ENCODE results near the gene COMMD4. TPM values are rescaled to one million over a fixed set of nuclear protein-coding genes. Genes with fewer than 3 reads are reported as not detected.

The COMMD4 gene
- total RNA-seq, 2 experiments from 2014 or later: 10.8 to 12.1 TPM

GRCh38 chr15:75369897-75370581, 34.2 kb downstream of the COMMD4 start:
- H3K9me3 Mint-ChIP-seq: no peaks in the 10 kb centered on the region

GRCh38 chr15:75371486-75371885, 35.6 kb downstream of the COMMD4 start:
- Mint-ChIP-seq H3K9me3 (no peaks in the 10 kb centered on the region), H3K27me3 (no peaks in the 10 kb centered on the region), H3K27ac (no peak overlapping the region), H3K36me3 (ENCODE audit: low read depth) (peaks cover 71% of the 10 kb centered on the region), H3K4me1 (ENCODE audit: low read depth) (peaks cover 30% of the 10 kb centered on the region), H3K4me3 (no peak overlapping the region)
- CTCF ChIA-PET: no interaction called here
- TF ChIP-seq CTCF (IDR thresholded peaks at IDR 0.05): no peak
- Histone ChIP-seq H3K4me1 (ENCODE audit: insufficient read depth, low read length) (peaks cover 32% of the 10 kb centered on the region), H3K27ac (ENCODE audit: low read depth in 1 of 2, low read length in 2 of 2) (no peak overlapping the region), H3K4me3 (ENCODE audit: low read length) (no peak overlapping the region), H3K36me3 (ENCODE audit: insufficient read depth, low read length) (peaks cover 60% of the 10 kb centered on the region), H3K27me3 (ENCODE audit: control insufficient read depth in 1 of 2, insufficient read depth in 2 of 2, low read length in 2 of 2) (no peaks in the 10 kb centered on the region), H3K9me3 (ENCODE audit: control insufficient read depth in 1 of 2, insufficient read depth in 1 of 2, low read length in 2 of 2) (no peaks in the 10 kb centered on the region)
- no peak for ATAC-seq (ENCODE audit: poor library complexity)
- POLR2A ChIA-PET: interaction anchor here (0.6 to 5.2 kb wide), 3 partner anchors 24 to 453 kb away, joined by 3 to 246 read pairs (median 4); partner anchors contain the start of genes NEIL1 and SIN3A
- DNase-seq: no peak
- intact Hi-C loops (cut with DNase I, micrococcal nuclease): no loop called here

More at GRCh38 chr15:75369897-75370581, 34.2 kb downstream of the COMMD4 start:
- TF ChIP-seq CTCF (IDR thresholded peaks at IDR 0.05): no peak
- POLR2A ChIA-PET: interaction anchor here (2.8 to 5.2 kb wide), 6 partner anchors 10 to 277 kb away, joined by 18 to 246 read pairs (median 82); partner anchors contain the start of genes IMP3, NEIL1, SIN3A and SNUPN
- intact Hi-C loops (cut with DNase I, micrococcal nuclease): loop anchor here (5.0 kb wide), 4 partner anchors 82 to 828 kb away; partner anchors contain the start of genes ARID3B (in 1 of the 2), SIN3A (in 1 of the 2) and SNUPN (in 1 of the 2)
- Histone ChIP-seq H3K4me3 (ENCODE audit: low read length) (no peak overlapping the region), H3K36me3 (ENCODE audit: insufficient read depth, low read length) (peaks cover 58% of the 10 kb centered on the region), H3K27ac (ENCODE audit: low read depth in 1 of 2, low read length in 2 of 2) (no peak overlapping the region), H3K9me3 (ENCODE audit: control insufficient read depth in 1 of 2, insufficient read depth in 1 of 2, low read length in 2 of 2) (no peaks in the 10 kb centered on the region), H3K4me1 (ENCODE audit: insufficient read depth, low read length) (peaks cover 32% of the 10 kb centered on the region), H3K27me3 (ENCODE audit: control insufficient read depth in 1 of 2, insufficient read depth in 2 of 2, low read length in 2 of 2) (no peaks in the 10 kb centered on the region)
- DNase-seq: no peak
- Mint-ChIP-seq H3K36me3 (ENCODE audit: low read depth) (peaks cover 68% of the 10 kb centered on the region), H3K4me3 (peak overlapping the region; percentile 94), H3K4me1 (ENCODE audit: low read depth) (peaks cover 30% of the 10 kb centered on the region), H3K27me3 (no peaks in the 10 kb centered on the region), H3K27ac (peak overlapping the region; percentile 94)
- no peak for ATAC-seq (ENCODE audit: poor library complexity)
- CTCF ChIA-PET: interaction anchor here (0.7 to 1.1 kb wide), 4 partner anchors 14 to 753 kb away, joined by 3 to 4 read pairs (median 3); no protein-coding TSS in a partner anchor

DNA sequence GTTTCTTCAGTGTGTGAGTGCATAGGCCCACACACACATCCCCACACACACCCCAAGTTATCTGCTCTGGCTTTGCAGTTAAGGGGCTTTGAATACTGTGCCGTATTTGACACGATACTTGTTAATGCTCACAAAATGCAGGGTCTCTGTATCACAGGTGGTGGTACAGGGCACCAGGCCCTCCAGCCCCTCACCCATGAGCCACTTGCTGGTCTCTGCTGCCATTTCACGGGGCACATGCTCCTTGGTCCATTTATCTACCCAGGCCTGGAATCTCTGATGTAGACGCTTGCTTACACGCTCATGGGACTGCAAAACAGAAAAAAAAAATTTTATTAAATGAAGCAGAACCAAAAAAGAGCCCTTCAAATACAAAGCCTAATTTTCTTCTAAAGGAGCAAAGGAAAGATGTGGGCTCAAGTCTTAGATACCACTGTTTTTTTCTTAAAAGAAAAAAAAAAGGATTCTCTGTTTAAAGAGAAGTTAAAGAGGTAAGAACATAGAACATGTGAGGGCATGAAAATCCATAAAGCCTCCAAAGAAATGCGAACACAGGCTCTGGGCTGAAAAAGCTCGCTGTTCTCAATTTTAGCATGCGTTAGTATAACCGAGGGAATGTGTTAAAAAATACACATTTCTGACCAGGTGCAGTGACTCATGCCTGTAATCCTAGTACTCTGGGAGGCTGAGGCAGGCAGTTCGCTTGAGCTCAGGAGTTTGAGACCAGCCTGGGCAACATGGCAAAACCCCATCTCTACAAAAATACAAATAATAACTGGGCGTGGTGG, 36.2 kb downstream of the COMMD4 start:
- Mint-ChIP-seq H3K4me1 (ENCODE audit: low read depth) (peaks cover 25% of the 10 kb centered on the region), H3K27me3 (no peaks in the 10 kb centered on the region), H3K36me3 (ENCODE audit: low read depth) (peaks cover 71% of the 10 kb centered on the region), H3K9me3 (no peaks in the 10 kb centered on the region), H3K4me3 (no peak overlapping the region), H3K27ac (no peak overlapping the region)
- ChIA-PET POLR2A (interaction anchor here (0.6 to 1.3 kb wide), 3 partner anchors 25 to 454 kb away, joined by 3 to 4 read pairs (median 3); partner anchors contain the start of genes NEIL1 and SIN3A), CTCF (no interaction called here)
- Histone ChIP-seq H3K4me1 (ENCODE audit: insufficient read depth, low read length) (peaks cover 27% of the 10 kb centered on the region), H3K36me3 (ENCODE audit: insufficient read depth, low read length) (peaks cover 60% of the 10 kb centered on the region), H3K27me3 (ENCODE audit: control insufficient read depth in 1 of 2, insufficient read depth in 2 of 2, low read length in 2 of 2) (no peaks in the 10 kb centered on the region), H3K27ac (ENCODE audit: low read depth in 1 of 2, low read length in 2 of 2) (no peak overlapping the region), H3K4me3 (ENCODE audit: low read length) (no peak overlapping the region), H3K9me3 (ENCODE audit: control insufficient read depth in 1 of 2, insufficient read depth in 1 of 2, low read length in 2 of 2) (no peaks in the 10 kb centered on the region)
- ATAC-seq (ENCODE audit: poor library complexity) (no peak), DNase-seq (no peak)
- no peak for TF ChIP-seq CTCF (IDR thresholded peaks at IDR 0.05)
- intact Hi-C loops (cut with DNase I, micrococcal nuclease): no loop called here

Data from CD4-positive, alpha-beta T cell (primary cell).